SKM-1 (cell line): ENCODE data around the gene HAUS5.
A peak's percentile ranks its signal among the peaks of the same experiment; 100 is the strongest.

Experiments
- DNase-seq: peaks from one replicate; lab custom pipeline; 2025; ENCODE audit not compliant: unreplicated experiment; lab: John Stamatoyannopoulos, UW

Gene HAUS5

GRCh38 chr19:35608251-35608650, 4.3 kb upstream of the HAUS5 start:
- DNase-seq = no peak

GRCh38 chr19:35609851-35610353, 2.6 kb upstream of the HAUS5 start:
- DNase-seq = no peak

- no peak for DNase-seq
Measured at GRCh38 chr19:35612224-35612558, 344 bp upstream of the HAUS5 start.

- no peak for DNase-seq
Measured at GRCh38 chr19:35613574-35613973, 1.0 kb downstream of the HAUS5 start.

- DNase-seq = no peak
Measured at GRCh38 chr19:35615036-35615435, 2.5 kb downstream of the HAUS5 start.

GRCh38 chr19:35618857-35619256, 6.3 kb downstream of the HAUS5 start:
- DNase-seq = no peak

GRCh38 chr19:35619290-35619923, 6.9 kb downstream of the HAUS5 start:
- DNase-seq = no peak

- DNase-seq = no peak
Measured at GRCh38 chr19:35620001-35620400, 7.5 kb downstream of the HAUS5 start.

- no peak for DNase-seq
Measured at GRCh38 chr19:35621708-35622107, 9.2 kb downstream of the HAUS5 start.

- DNase-seq = no peak
Measured at GRCh38 chr19:35622750-35623149, 10.2 kb downstream of the HAUS5 start.

- DNase-seq = no peak
Measured at GRCh38 chr19:35623327-35624010, 10.9 kb downstream of the HAUS5 start.

GRCh38 chr19:35628264-35628564, 15.7 kb downstream of the HAUS5 start:
- DNase-seq = no peak

- DNase-seq = peak; percentile 96
Measured at GRCh38 chr19:35628565-35629331, 16.2 kb downstream of the HAUS5 start, which contains the start of gene RBM42. Gene RBM42 (plus strand): TSS chr19:35629036. CDS start chr19:35629154, 118 bp downstream.

- DNase-seq = no peak
Measured at GRCh38 chr19:35629332-35629633, 16.7 kb downstream of the HAUS5 start.

- no peak for DNase-seq
Measured at GRCh38 chr19:35633727-35634440, 21.3 kb downstream of the HAUS5 start.

- no peak for DNase-seq
Measured at GRCh38 chr19:35636651-35637050, 24.1 kb downstream of the HAUS5 start.

- DNase-seq = no peak
Measured at GRCh38 chr19:35637165-35637564, 24.6 kb downstream of the HAUS5 start.

- no peak for DNase-seq
Measured at GRCh38 chr19:35639321-35639639, 26.7 kb downstream of the HAUS5 start.

GRCh38 chr19:35639863-35640262, 27.3 kb downstream of the HAUS5 start:
- no peak for DNase-seq

- no peak for DNase-seq
Measured at GRCh38 chr19:35641515-35642151, 29.1 kb downstream of the HAUS5 start, which contains the start of gene ETV2. Gene ETV2 (plus strand): TSS chr19:35641745. CDS start chr19:35642461, 716 bp downstream.

- DNase-seq = no peak
Measured at GRCh38 chr19:35642312-35642711, 29.8 kb downstream of the HAUS5 start.
